Measurements from ENCODE around the gene PPFIA2.

The PPFIA2 gene

DNA sequence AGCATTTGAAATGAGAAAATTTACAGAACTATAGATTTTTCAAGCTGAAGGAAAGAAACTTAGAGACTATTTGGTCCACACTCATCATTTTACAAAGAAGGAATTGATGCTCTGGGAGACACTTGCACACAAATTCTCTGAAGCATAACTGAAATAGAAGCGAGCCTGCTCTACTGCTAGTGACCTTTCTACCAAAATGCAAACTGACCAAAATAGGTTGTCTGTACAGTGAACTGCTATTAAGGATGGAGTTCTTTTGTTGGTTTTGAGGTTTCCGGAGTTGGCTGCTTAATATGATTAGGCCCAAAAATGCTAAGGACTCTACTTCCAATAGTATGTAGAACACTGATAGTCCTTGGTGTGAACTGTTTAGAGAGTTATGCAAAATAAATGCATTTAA lies 194.9 kb downstream of the PPFIA2 start:
- in situ Hi-C loops (cut with HindIII; ENCODE audit: low sequenced_read_pairs), result no loop called here

DNA sequence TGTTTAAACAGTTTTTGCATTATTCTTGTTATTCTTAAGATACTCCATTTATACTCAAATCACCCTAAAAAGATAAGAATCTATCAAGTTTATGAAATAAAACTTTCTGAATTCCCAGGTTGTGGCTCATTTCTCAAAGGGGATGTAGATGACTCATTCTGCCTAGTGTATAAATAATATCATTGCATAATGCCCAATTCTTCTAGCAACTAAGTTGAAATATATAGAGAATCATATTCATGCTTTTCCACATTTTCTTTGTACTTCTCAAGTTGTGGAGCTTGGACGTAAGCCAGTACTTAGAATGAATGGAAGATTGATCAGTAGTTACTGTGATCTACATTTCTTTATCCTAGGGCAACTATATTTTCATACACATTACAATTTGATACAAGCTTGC lies 201.1 kb downstream of the PPFIA2 start:
- in situ Hi-C loops (cut with HindIII; ENCODE audit: low sequenced_read_pairs), result no loop called here

DNA sequence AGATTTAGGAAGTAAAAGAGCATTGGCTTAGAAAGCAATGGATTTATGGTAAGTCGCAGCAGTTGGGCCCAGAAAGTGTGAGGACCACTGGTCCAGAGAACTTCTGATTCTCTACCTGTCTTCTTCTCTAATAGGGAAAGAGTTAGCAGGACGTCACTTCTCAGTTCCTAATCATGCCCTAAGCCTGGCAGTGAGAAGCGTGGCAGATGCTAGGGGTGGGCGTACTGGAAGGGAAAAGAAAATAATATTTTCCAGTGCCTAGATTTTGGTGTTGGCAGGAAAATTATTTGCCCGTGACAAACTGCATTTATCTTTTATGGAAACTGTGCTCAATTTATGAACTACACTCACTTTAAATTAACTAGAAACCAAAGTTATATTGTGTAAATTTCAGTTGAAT lies 212.3 kb downstream of the PPFIA2 start:
- in situ Hi-C loops (cut with HindIII; ENCODE audit: low sequenced_read_pairs), result no loop called here

DNA sequence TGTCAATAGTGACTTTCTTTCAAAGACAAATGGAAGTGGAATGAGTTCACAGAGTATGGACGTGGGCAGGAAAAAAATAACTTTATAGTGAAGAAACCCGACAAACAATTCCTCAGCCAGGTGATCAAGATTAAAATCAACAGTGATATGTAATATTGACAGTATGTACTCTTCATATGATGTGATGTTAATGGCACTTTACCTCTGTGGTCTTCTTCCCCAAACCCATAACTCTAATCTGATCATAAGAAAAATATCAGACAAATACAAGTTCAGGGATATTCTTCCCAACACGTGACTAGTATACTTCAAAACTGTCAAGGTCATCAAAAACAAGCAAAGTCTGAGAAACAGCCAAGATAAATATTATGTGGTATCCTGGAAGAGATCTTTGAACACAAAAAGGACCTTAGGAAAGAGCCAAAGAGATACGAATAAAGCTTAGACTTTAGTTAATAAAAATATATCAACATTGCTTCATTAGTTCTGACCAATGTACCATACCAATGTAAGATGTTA lies 215.5 kb downstream of the PPFIA2 start:
- in situ Hi-C loops (cut with HindIII; ENCODE audit: low sequenced_read_pairs), result no loop called here

DNA sequence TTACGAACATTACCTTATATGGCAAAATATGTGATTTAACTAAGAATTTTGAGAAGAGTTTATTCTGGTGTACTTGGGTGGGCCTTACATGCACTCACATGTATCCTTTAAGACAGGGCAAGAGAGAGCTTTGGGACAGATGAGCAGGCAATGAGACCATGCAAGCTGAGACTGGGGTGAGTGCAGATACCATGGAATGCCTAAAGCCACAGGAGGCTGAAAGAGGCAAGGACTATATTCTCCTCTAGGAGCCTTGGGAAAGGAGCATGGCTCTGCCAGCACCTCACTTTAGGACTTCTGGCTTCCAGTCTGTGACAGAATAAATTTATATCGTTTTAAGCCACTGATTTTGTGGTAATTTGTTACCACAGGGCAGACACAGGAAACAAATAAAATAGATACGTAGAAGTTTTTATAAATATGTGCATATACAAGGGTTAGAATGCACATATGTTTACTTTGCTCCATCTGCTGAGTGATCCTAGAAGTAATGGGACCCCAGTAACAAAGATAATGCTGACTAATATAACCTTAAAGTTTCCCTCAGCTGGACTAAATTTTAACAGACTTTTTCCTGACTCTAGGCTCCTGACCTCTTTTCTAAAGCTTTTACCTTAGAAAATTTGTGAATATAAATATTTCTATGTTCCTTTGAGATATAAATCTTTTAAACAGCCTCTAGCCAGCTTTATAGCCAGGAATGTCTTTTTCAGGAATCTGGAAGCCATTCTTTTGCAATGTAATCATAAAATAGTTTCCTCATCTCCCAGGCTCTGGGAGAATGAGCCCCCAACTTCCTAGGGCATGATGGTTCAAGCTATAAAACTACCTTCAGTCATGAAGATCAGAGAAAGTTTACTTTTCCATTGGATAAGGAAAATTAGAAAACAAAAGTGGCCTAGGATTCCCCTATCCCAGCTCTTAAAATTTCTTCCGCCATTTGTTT lies 216.8 kb downstream of the PPFIA2 start:
- in situ Hi-C loops (cut with HindIII; ENCODE audit: low sequenced_read_pairs), result no loop called here

DNA sequence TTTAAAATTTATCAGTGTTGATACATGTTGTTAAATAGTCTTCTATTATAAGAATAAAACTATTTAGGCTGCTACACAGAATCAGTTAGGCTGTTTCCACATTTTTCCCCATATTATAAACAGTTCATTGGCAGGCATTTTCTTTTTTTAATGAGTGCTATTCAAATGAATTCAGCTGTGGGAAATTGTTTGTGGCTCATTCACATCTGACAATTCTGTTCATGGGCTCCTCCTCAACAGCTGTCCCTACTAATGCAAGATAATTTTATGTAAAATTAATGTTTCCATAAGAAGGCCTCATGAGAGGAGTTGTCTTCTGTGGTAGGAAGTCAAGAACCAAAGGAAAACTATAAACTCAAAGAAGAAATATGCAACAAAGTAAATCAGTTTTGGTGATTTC lies 218.0 kb downstream of the PPFIA2 start:
- in situ Hi-C loops (cut with HindIII; ENCODE audit: low sequenced_read_pairs), result no loop called here

DNA sequence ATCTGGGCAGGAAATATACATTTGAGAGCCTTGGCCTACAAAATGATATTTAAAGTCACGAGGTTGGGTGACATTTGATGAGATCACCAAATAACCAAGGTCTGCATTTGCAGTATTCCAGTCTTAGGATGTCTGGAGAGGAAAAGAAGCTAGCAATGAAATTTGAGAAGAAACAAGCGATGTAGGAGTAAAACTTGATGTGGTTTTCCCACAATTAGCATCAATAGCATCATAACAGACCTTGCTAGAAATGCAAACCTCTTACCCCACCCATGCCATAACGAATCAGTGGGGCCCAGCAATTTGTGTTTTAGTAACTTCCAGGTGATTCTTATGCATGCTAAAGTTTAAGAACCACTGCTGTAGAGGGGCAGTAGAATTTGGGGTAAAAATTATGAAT lies 219.9 kb downstream of the PPFIA2 start:
- in situ Hi-C loops (cut with HindIII; ENCODE audit: low sequenced_read_pairs), result no loop called here

DNA sequence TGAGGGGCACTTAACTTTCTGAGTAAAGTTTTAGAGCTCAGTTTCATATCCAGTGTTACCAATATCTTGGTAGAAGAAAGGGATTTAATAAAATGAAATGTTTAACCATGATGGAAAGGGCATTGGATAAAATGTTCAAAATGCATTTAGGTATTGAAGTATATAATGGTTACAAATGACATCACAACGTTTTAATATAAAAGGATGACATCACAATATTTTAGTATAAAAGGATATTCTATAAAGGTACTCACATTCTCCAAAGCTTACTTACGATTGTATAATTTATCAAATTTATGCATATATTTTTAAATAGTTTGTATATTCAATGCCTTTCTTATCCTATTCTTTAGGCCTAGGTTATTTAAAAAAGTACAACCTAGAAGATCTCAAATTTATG lies 226.1 kb downstream of the PPFIA2 start:
- in situ Hi-C loops (cut with HindIII; ENCODE audit: low sequenced_read_pairs), result no loop called here

DNA sequence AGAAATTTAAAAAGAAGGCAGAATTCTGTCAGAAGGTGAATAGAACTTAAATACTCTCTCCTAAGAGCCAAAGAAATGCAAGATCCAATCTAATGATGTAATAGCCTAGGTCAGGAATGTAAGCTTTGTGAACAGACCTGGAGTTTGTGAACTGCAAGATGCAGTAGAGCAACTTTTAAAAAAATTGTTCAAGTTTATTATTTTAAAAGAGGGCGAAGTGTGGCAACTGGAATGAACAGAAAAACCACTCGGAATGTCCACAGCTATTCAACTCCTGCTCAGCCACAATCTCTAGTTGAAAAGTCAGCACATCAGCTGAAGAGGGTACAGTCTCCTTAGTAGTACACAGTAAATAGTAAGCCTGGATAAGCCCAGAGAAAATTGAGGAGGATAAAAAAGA lies 228.8 kb downstream of the PPFIA2 start:
- in situ Hi-C loops (cut with HindIII; ENCODE audit: low sequenced_read_pairs), result no loop called here

DNA sequence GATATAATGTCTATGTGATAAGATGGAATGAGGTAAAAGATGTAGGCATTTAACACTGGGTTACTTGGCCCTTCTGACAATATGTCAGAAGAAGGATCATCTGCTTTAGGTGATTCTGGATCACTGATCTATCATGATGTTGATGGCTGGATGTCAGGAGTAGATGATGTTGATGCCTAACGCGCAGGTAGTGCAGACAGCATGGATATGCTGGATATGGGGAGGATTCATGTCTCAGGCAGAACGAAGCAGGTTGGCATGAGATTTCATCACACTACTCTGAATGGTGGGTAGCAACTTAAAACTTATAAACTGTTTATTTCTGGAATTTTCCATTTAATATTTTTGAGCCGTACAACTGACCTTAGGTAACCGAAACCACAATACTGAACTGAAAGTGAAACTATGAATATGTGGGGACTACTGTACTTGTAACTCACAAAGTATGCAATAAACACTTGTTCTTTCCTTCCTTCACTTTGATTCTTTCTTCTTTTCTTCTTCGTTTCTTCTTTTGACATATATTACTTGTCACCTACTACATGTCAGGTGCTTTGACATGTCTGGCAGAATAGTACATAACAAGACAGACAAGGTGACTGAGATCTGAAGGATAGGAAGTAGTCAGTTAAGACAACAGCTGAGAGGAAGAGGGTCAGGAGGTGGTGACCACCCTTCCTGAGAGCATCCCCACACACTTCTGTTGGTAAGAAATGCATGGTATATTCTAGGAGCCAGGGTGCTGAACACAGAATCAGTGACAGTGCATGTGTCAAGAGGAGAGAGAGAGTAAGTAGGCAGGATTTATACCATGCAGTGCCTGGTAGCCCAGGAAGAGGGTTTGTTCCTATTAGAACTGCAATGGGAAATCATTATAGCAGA lies 238.8 kb downstream of the PPFIA2 start:
- in situ Hi-C loops (cut with HindIII; ENCODE audit: low sequenced_read_pairs), result no loop called here

DNA sequence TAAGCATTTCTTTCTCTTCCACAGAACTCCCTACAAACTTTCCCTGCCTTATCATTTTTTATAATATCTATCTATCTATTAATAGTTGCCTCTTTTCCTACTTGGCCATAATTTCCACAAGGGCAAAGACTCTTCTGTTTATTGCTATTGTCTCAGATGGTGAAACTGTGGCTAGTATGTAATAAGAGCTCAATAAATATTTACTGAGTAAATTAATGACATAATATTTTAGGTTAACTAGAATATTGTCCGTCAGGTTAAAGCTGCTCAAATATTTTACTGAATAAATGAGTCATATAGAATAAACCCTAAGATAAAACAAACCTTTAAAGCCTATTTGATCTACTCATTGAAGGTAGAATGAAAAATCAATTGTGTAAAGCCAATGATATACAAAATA lies 240.5 kb downstream of the PPFIA2 start:
- in situ Hi-C loops (cut with HindIII; ENCODE audit: low sequenced_read_pairs), result no loop called here

DNA sequence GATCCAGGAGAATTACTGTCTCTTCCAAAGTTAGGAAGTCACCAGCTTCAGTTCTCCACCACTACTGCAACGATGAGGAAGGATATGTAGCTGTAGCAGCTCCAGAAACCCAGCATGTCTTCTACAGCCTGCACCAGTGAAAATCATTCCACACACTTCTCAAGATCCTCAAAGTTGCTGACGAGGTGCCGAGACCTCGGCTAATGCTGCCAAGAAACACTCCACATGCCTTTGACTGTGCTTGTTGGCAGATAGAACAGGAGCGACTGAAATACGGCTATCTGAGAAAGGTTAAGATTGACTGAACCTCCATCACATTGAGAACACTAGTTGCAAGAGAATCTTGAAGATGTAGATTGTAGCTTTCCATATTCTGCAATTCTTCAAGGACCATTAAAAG lies 241.9 kb downstream of the PPFIA2 start:
- in situ Hi-C loops (cut with HindIII; ENCODE audit: low sequenced_read_pairs), result no loop called here

DNA sequence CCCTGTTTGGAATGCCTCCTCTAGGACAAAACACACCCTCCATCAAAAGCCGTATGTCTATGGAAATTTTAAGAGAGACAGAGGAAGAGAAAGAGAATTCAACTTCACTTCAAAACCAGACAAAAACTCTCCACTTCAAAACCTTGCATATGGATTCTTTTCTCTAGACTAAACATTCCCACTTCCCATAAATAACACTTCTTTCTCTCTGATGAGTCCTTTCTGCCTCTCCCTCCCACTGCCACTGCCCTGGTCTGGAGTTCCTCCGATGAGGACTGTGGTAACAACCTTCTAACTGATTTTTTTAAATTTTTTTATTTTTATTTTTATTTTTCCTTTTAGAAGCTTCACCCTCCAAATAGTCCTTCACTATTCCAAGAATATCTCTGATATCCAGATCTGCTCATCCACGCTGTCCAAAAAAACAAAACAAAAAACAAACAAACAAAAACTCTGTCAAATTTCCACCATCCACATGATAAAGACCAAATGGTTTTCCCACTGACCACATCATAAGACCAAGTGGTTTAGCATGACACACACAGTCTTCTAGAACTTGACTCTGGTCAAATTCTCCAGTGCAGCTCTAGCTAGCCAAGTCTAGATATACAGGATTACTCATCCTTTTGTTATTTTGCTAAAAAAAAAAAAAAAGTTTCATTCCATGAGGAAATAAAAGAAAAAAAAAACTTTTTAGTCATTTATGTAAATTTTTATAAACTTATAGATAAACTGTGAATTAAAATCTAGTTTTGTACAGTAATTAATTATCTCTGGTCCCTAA lies 256.0 kb downstream of the PPFIA2 start:
- in situ Hi-C loops (cut with HindIII; ENCODE audit: low sequenced_read_pairs), result no loop called here

DNA sequence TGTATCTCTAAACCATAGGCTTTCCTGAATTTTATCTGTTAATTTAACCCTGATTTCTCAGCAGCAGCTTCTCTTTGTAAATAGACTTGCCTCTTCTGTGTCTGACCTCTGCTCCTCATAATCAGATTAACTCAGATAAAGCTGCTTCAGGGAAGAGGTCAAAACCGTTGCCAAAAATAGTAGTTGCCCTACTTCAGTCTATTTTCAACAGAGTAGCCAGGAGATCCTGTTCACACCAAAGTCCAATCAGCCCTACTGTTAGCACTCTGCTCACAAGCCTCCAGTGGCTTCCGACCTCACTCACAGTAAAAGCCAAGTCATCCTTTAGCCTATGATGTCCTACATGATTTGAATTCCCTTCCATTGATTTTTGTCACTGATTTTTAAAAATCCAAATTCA lies 258.4 kb downstream of the PPFIA2 start:
- in situ Hi-C loops (cut with HindIII; ENCODE audit: low sequenced_read_pairs), result no loop called here

DNA sequence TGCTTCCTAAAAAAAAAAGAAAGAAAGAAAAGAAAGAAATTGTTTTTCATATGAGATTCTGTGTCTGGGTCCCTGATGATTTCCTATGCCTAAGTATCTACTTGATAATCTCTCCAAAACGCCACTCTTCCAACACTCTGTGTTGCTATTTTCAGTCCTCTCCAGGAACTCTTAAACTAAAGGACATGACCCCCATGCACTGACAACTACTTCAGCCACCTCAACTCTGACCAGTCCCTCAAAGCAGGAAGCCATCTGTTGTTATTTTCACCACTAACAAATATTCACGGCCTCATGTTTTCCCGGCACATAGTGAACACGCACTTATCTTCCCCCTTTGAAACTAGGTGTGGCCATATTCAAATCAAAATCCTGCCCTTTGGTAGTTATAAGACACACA lies 259.3 kb downstream of the PPFIA2 start:
- in situ Hi-C loops (cut with HindIII; ENCODE audit: low sequenced_read_pairs), result no loop called here

DNA sequence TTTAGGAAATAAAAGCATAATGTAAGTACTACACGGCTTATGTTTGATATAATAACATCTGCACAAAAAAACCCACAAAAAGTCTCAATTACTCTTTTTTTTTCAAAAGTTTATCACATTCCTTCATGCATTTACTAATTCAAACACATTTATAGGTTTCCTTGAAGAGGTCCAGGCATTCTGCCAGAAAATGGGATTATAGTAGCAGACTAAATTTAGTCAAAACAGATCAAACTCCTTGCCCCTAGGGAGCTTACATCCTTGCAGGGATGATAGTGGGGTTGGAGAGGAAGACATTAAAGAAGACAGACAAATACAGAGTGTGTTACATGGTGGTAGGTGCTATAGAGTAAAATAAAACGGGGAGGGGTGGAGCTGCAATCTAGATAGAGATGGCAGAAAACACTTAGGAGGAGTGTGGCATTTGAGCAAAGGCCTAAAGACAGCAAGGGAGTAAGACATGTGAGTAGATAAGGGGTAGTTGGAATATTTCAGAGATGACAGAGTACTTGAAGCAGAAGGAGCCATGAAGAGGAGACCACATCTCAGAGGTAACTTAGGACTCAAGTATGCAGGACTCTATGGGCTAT lies 266.9 kb downstream of the PPFIA2 start:
- in situ Hi-C loops (cut with HindIII; ENCODE audit: low sequenced_read_pairs), result no loop called here

DNA sequence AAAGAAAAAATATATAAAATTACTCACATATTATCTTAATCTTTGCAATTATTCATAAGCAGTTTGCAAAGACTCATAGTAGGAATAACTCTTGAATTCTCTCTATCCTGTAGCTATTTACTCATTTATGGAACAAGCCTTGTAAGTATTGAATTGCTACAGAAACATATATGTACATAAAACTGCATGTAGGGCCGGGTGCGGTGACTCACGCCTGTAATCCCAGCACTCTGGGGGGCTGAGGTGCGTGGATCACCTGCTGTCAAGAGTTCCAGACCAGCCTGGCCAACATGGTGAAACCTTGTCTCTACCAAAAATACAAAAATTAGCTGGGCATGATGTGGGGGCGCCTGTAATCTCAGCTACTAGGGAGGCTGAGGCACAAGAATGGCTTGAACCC lies 286.2 kb downstream of the PPFIA2 start:
- in situ Hi-C loops (cut with HindIII; ENCODE audit: low sequenced_read_pairs), result no loop called here

DNA sequence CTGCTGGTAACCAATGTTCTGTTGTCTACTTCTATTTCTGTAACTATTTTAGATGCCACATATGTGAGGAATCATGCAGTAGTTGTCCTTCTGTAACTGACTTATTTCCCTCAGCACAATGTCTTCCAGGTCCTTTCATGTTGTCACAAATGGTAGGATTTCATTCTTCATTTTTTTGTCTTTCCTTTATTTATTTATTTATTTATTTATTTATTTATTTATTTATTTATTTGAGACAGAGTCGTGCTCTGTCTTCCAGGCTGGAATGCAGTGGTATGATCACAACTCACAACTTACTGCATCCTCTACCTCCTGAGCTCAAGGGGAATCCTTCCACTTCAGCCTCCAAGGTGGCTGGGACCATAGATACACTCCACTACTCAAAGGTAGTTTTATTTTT lies 288.2 kb downstream of the PPFIA2 start:
- in situ Hi-C loops (cut with HindIII; ENCODE audit: low sequenced_read_pairs), result no loop called here

DNA sequence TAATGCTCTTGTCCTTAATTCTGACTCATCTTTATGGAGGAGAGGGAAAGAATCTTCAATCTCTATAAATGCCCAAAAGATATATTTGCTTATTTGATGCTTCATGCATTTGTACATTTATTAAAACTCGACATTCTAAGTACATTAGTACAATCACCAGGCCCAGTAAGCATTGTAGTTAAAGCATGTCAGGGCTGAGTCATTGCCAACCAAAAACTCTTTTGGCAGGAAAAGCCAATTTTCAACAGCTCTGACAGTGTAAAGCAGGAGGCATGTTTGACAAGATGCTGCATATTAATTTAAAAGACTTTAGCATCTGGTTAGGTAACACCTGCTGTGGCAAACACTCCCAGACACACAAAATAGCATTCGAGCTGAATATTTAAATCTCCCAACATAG lies 290.9 kb downstream of the PPFIA2 start:
- in situ Hi-C loops (cut with HindIII; ENCODE audit: low sequenced_read_pairs), result no loop called here

DNA sequence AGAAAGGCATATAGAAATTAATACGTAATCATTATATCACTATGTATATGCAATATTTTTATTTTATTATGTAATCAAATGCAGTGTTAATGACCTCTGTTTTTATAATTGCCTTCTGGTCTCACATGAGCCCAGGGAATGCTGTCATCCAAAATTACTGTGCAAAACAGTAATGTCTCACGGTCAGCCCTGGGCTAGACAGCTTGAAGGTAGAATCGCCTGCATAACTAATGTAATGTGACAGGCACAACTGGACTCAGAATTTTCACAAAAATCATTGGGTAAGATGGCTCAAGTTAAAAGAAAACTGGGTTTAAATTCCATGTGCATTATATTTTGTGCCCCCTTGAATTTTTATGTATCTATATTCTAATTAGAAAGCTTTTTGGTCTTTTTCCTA lies 293.3 kb downstream of the PPFIA2 start:
- in situ Hi-C loops (cut with HindIII; ENCODE audit: low sequenced_read_pairs), result no loop called here

DNA sequence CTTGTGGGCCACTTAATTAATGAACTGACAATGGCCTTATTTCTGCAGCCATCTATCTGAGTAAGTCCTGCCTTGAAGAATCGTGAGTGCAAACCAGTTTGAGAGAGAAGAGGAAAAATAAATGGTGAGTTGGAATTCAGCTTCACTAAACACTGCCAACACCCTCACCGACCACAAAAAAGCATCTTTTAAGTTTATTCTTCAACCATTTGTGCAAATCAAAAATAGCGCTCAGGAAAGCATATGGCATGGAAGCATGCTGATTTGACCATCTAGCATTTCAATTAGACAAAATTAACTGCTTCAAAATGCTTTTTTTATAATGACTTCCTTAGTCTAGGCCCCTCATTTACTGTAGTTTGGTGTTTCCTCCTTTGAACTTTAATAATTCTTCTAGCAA lies 294.0 kb downstream of the PPFIA2 start:
- in situ Hi-C loops (cut with HindIII; ENCODE audit: low sequenced_read_pairs), result no loop called here

Data from DLD1 (cell line).